H1 (cell line): ENCODE measurements around the gene ESRRB. TPM values are rescaled to one million over a fixed set of nuclear protein-coding genes. Genes with fewer than 3 reads are reported as not detected.

Experiments used
- EZH2 ChIP-seq: fragments of 200-600 bp; sonication (generic); IDR thresholded peaks from 2 replicates; pipeline ENCODE4 v1.7.1; 2012; ENCODE audit warnings: low read depth, mild to moderate bottlenecking, moderate library complexity, low read length, inconsistent platforms; ENCODE audit not compliant: severe bottlenecking
- GTF2F1 ChIP-seq: IDR thresholded peaks from 2 replicates; pipeline ENCODE4 v1.6.1; 2012; ENCODE audit warnings: low read depth, low read length, improper control_type of control experiment, borderline replicate concordance
- POU5F1 ChIP-seq: IDR thresholded peaks from 2 replicates; pipeline ENCODE4 v1.6.1; 2011; ENCODE audit warnings: low read depth, mild to moderate bottlenecking, low read length, moderate library complexity
- polyA plus RNA-seq, 7 experiments: library from polyadenylated mRNA; depleted of rRNA in 3 of 7; stranded (reverse) in 5 of 7; unstranded in 2 of 7; fragments of >200 nt in 5 of 7; fragments of 200-250 nt in 2 of 7; gene quantifications; 1 replicate in 5 of 7; 2 replicates in 1 of 7; 4 replicates in 1 of 7; pipeline versions ENCODE4 v1.2.1 to v1.2.3, GENCODE V29; 2011 to 2013; ENCODE audit warnings: missing spikeins in 2 of 7, mixed read lengths in 2 of 7
- total RNA-seq: library from RNA; stranded (reverse); fragmentation: NEBNext Ultra II Directional; extraction: Animal tissue kit (Norgen Biotek cat#: 25700); gene quantifications from 2 replicates; pipeline ENCODE4 v1.2.1, GENCODE V29; 2021

ESRRB gene
- total and polyA plus RNA-seq, 2 of the 8 experiments (the other 6 are each of a cell fraction or from before 2014, with no cell fraction given) = 0.29 to 0.45 TPM

- TF ChIP-seq EZH2 (no peak), POU5F1 (no peak), GTF2F1 (no peak)
Observed at GRCh38 chr14:76464856-76465255, 88.9 kb downstream of the ESRRB start (continued).
